WTC11 (cell line): ENCODE results near the gene ZBTB7C.

Source experiments
- CREB1 ChIP-seq: sonication (generic); formaldehyde crosslinking; IDR thresholded peaks from 2 replicates; pipeline ENCODE4 v1.8.0; 2023; ENCODE audit warnings: mild to moderate bottlenecking, missing genetic modification reagents
- IRF2 ChIP-seq: sonication (generic); formaldehyde crosslinking; IDR thresholded peaks from 2 replicates; pipeline ENCODE4 v1.8.0; 2022; ENCODE audit warnings: low read depth, missing genetic modification reagents, borderline replicate concordance
- JUN ChIP-seq: sonication (generic); formaldehyde crosslinking; IDR thresholded peaks from 2 replicates; pipeline ENCODE4 v1.8.0; 2023; ENCODE audit warnings: mild to moderate bottlenecking, missing genetic modification reagents
- NFE2L1 ChIP-seq: sonication (generic); formaldehyde crosslinking; IDR thresholded peaks from 2 replicates; pipeline ENCODE4 v1.8.1; 2023; ENCODE audit warnings: missing genetic modification reagents
- NR2C2 ChIP-seq: sonication (generic); formaldehyde crosslinking; IDR thresholded peaks from 2 replicates; pipeline ENCODE4 v1.8.0; 2022; ENCODE audit warnings: mild to moderate bottlenecking, missing genetic modification reagents
- SP1 ChIP-seq: sonication (generic); formaldehyde crosslinking; conservative IDR thresholded peaks from 2 replicates; pipeline ENCODE4 v1.8.1; 2022; ENCODE audit warnings: missing genetic modification reagents
- ZNF423 ChIP-seq: fragments of 250-450 bp; sonication (Bioruptor Pico); IDR thresholded peaks from 2 replicates; pipeline ENCODE4 v2.1.2; 2022; ENCODE audit warnings: mild to moderate bottlenecking, moderate library complexity
- TF ChIP-seq, protein P1 (sequence below): fragments of 200-600 bp; IDR thresholded peaks from 2 replicates; pipeline ENCODE4 v1.8.0; 2022; ENCODE audit warnings: antibody characterized with exemption
- TF ChIP-seq, protein P2 (sequence below): sonication (generic); formaldehyde crosslinking; IDR thresholded peaks from 2 replicates; pipeline ENCODE4 v1.8.0; 2022; ENCODE audit warnings: mild to moderate bottlenecking, missing genetic modification reagents
- TF ChIP-seq, protein P3 (sequence below): sonication (generic); formaldehyde crosslinking; IDR thresholded peaks from 2 replicates; pipeline ENCODE4 v1.8.1; 2022; ENCODE audit warnings: low read depth, missing genetic modification reagents, borderline replicate concordance

DNA sequence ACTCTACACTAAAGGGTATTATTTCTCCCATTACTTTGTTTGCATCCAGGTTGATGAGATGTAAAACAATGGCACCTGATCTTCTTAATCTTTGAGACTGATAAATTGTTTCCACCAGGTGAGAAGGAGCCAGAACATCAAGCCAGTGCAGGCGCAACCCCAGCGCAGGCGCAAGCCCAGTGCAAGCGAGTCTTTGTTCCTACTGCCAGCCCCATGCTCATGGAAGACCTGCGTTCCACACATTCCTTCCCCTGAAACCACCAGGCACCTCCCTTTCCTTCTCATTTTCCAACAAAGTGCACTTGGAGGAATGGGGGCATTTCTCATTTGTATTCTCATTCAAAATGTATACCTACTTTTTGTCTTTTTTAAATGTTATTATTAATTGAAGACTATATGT is 290.0 kb downstream of the ZBTB7C start:
- TF ChIP-seq, protein P1, sequence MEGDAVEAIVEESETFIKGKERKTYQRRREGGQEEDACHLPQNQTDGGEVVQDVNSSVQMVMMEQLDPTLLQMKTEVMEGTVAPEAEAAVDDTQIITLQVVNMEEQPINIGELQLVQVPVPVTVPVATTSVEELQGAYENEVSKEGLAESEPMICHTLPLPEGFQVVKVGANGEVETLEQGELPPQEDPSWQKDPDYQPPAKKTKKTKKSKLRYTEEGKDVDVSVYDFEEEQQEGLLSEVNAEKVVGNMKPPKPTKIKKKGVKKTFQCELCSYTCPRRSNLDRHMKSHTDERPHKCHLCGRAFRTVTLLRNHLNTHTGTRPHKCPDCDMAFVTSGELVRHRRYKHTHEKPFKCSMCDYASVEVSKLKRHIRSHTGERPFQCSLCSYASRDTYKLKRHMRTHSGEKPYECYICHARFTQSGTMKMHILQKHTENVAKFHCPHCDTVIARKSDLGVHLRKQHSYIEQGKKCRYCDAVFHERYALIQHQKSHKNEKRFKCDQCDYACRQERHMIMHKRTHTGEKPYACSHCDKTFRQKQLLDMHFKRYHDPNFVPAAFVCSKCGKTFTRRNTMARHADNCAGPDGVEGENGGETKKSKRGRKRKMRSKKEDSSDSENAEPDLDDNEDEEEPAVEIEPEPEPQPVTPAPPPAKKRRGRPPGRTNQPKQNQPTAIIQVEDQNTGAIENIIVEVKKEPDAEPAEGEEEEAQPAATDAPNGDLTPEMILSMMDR: no peak
- TF ChIP-seq SP1: no peak
- no peak for TF ChIP-seq CREB1 (CRISPR knock-in tag)
- no peak for TF ChIP-seq NFE2L1 (CRISPR knock-in tag)
- no peak for TF ChIP-seq ZNF423
- TF ChIP-seq JUN (CRISPR knock-in tag): no peak
- TF ChIP-seq IRF2 (CRISPR knock-in tag): no peak
- TF ChIP-seq, protein P2, sequence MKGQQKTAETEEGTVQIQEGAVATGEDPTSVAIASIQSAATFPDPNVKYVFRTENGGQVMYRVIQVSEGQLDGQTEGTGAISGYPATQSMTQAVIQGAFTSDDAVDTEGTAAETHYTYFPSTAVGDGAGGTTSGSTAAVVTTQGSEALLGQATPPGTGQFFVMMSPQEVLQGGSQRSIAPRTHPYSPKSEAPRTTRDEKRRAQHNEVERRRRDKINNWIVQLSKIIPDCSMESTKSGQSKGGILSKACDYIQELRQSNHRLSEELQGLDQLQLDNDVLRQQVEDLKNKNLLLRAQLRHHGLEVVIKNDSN (CRISPR knock-in tag): no peak
- no peak for TF ChIP-seq NR2C2 (CRISPR knock-in tag)
- TF ChIP-seq, protein P3, sequence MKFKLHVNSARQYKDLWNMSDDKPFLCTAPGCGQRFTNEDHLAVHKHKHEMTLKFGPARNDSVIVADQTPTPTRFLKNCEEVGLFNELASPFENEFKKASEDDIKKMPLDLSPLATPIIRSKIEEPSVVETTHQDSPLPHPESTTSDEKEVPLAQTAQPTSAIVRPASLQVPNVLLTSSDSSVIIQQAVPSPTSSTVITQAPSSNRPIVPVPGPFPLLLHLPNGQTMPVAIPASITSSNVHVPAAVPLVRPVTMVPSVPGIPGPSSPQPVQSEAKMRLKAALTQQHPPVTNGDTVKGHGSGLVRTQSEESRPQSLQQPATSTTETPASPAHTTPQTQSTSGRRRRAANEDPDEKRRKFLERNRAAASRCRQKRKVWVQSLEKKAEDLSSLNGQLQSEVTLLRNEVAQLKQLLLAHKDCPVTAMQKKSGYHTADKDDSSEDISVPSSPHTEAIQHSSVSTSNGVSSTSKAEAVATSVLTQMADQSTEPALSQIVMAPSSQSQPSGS (CRISPR knock-in tag): no peak
